IMR-90 (cell line): ENCODE results near the gene IQCM. TPM values are rescaled to one million over a fixed set of nuclear protein-coding genes. Genes with fewer than 3 reads are reported as not detected.

ENCODE experiments used
- ATAC-seq: fragments of 200-7000 bp; cut with Tn5 transposase; 2 replicates; pipeline ENCODE4 v1.9.1; 2020; ENCODE audit warnings: low read depth, mild to moderate bottlenecking, moderate library complexity
- BruUV-seq: library from RNA; stranded (reverse); fragments of 400-500 nt; replicated peaks from 2 replicates; lab custom pipeline; 2021; lab: Mats Ljungman, UMichigan
- CTCF ChIA-PET: fragments of 300-600 bp; formaldehyde crosslinking; extraction: SDS; loops from one replicate; lab custom pipeline; 2021; ENCODE audit warnings: antibody characterized with exemption; lab: Yijun Ruan, JAX
- POLR2A ChIA-PET: fragments of 300-600 bp; sonication (Branson Sonifier 250); formaldehyde crosslinking; loops from one replicate; lab custom pipeline; 2022; ENCODE audit warnings: antibody characterized with exemption; ENCODE audit not compliant: unreplicated experiment; lab: Charles Lee
- DNase-seq: peaks from one replicate; pipeline ENCODE4 v3.0.0; 2013
- H2AFZ ChIP-seq: replicated peaks from 2 replicates; pipeline ENCODE3; 2013; ENCODE audit warnings: low read length, mild to moderate bottlenecking; ENCODE audit not compliant: poor library complexity
- H2AK5ac ChIP-seq: 2 replicates; pipeline ENCODE4 v1.6.1; 2013; ENCODE audit warnings: low read depth, low read length, inconsistent platforms
- H2AK9ac ChIP-seq: replicated peaks from 2 replicates; pipeline ENCODE3; 2013; ENCODE audit warnings: mild to moderate bottlenecking, low read depth, low read length, moderate library complexity; ENCODE audit not compliant: poor library complexity
- H2BK120ac ChIP-seq: 2 replicates; pipeline ENCODE4 v1.6.1; 2013; ENCODE audit warnings: low read depth, low read length, inconsistent platforms
- H2BK15ac ChIP-seq: 3 replicates; pipeline ENCODE4 v1.6.1; 2013; ENCODE audit warnings: low read depth, low read length, inconsistent platforms
- H2BK20ac ChIP-seq: 2 replicates; pipeline ENCODE4 v1.6.1; 2013; ENCODE audit warnings: low read depth, mild to moderate bottlenecking, inconsistent platforms, low read length, moderate library complexity
- H2BK5ac ChIP-seq: 2 replicates; pipeline ENCODE4 v1.6.1; 2013; ENCODE audit warnings: mild to moderate bottlenecking, low read depth, low read length, inconsistent platforms; ENCODE audit not compliant: poor library complexity, severe bottlenecking
- H3K14ac ChIP-seq: replicated peaks from 2 replicates; pipeline ENCODE4 v1.6.1; 2013; ENCODE audit warnings: low read depth, low read length, inconsistent platforms
- H3K18ac ChIP-seq: 2 replicates; pipeline ENCODE4 v1.6.1; 2013; ENCODE audit warnings: low read depth, low read length, control low read depth
- H3K23ac ChIP-seq: 2 replicates; pipeline ENCODE4 v1.6.1; 2013; ENCODE audit warnings: low read depth, low read length, inconsistent platforms
- H3K27ac ChIP-seq: 2 replicates; pipeline ENCODE4 v1.5.1; 2013; ENCODE audit warnings: mild to moderate bottlenecking, control low read depth, low read length; ENCODE audit not compliant: insufficient read depth
- H3K27me3 ChIP-seq: 2 replicates; pipeline ENCODE4 v1.6.1; 2013; ENCODE audit warnings: low read length; ENCODE audit not compliant: control insufficient read depth, insufficient read depth
- H3K36me3 ChIP-seq: 2 replicates; pipeline ENCODE4 v1.6.1; 2013; ENCODE audit warnings: low read length, mixed read lengths; ENCODE audit not compliant: control insufficient read depth, insufficient read depth
- H3K4ac ChIP-seq: 2 replicates; pipeline ENCODE4 v1.6.1; 2013; ENCODE audit warnings: low read depth, low read length, inconsistent platforms
- H3K4me1 ChIP-seq: 2 replicates; pipeline ENCODE4 v1.6.1; 2013; ENCODE audit warnings: low read length, mixed read lengths; ENCODE audit not compliant: control insufficient read depth, insufficient read depth
- H3K4me2 ChIP-seq: 2 replicates; pipeline ENCODE4 v1.6.1; 2013; ENCODE audit warnings: low read depth, mild to moderate bottlenecking, control low read depth, low read length, moderate library complexity
- H3K4me3 ChIP-seq: 2 replicates; pipeline ENCODE4 v1.5.1; 2013; ENCODE audit warnings: low read depth, mild to moderate bottlenecking, control low read depth, low read length, moderate library complexity; ENCODE audit not compliant: insufficient read depth
- H3K56ac ChIP-seq: 2 replicates; pipeline ENCODE4 v1.6.1; 2013; ENCODE audit warnings: low read length, inconsistent platforms; ENCODE audit not compliant: insufficient read depth; ENCODE audit errors: extremely low read depth
- H3K79me1 ChIP-seq, 2 experiments: 2 replicates each; pipeline ENCODE4 v1.6.1; 2013; ENCODE audit warnings: low read length in 2 of 2, inconsistent platforms in 1 of 2, low read depth in 1 of 2
- H3K9ac ChIP-seq: 2 replicates; pipeline ENCODE4 v1.6.1; 2013; ENCODE audit warnings: low read depth, low read length, control low read depth
- H3K9me1 ChIP-seq: 2 replicates; pipeline ENCODE4 v1.6.1; 2013; ENCODE audit warnings: low read length, inconsistent platforms; ENCODE audit not compliant: insufficient read depth
- H3K9me3 ChIP-seq: 2 replicates; pipeline ENCODE4 v1.6.1; 2013; ENCODE audit warnings: low read length; ENCODE audit not compliant: control insufficient read depth, insufficient read depth
- H4K20me1 ChIP-seq: 2 replicates; pipeline ENCODE4 v1.6.1; 2013; ENCODE audit warnings: low read length, inconsistent platforms; ENCODE audit not compliant: insufficient read depth
- H4K5ac ChIP-seq: 2 replicates; pipeline ENCODE4 v1.6.1; 2013; ENCODE audit warnings: mild to moderate bottlenecking, low read depth, low read length, control low read depth
- H4K8ac ChIP-seq, 2 experiments: 2 replicates each; pipeline ENCODE4 v1.6.1; 2013; ENCODE audit warnings: low read depth in 2 of 2, low read length in 2 of 2, control low read depth in 1 of 2, inconsistent platforms in 1 of 2
- H4K91ac ChIP-seq: 2 replicates; pipeline ENCODE4 v1.6.1; 2013; ENCODE audit warnings: low read depth, low read length, inconsistent platforms; ENCODE audit not compliant: insufficient read depth
- BHLHE40 ChIP-seq: fragments of 150-350 bp; IDR thresholded peaks from 2 replicates; pipeline ENCODE4 v1.6.1; 2016; ENCODE audit warnings: mild to moderate bottlenecking, low read depth, low read length
- CEBPB ChIP-seq: IDR thresholded peaks from 2 replicates; pipeline ENCODE4 v1.6.1; 2012; ENCODE audit warnings: low read depth, low read length, improper control_type of control experiment
- CHD1 ChIP-seq: IDR thresholded peaks from 2 replicates; pipeline ENCODE4 v1.6.1; 2012; ENCODE audit warnings: low read depth, low read length, improper control_type of control experiment
- ELK1 ChIP-seq: fragments of 150-350 bp; IDR thresholded peaks from 2 replicates; pipeline ENCODE4 v1.6.1; 2016; ENCODE audit warnings: low read depth, mild to moderate bottlenecking, low read length, moderate library complexity, borderline replicate concordance
- FOS ChIP-seq: fragments of 150-350 bp; IDR thresholded peaks from 2 replicates; pipeline ENCODE4 v1.6.1; 2016; ENCODE audit warnings: low read depth, low read length
- MAFK ChIP-seq: IDR thresholded peaks from 2 replicates; pipeline ENCODE4 v1.6.1; 2012; ENCODE audit warnings: low read depth, low read length, improper control_type of control experiment
- MAZ ChIP-seq: IDR thresholded peaks from 2 replicates; pipeline ENCODE4 v1.6.1; 2012; ENCODE audit warnings: low read depth, mild to moderate bottlenecking, low read length, improper control_type of control experiment, moderate library complexity, borderline replicate concordance
- MXI1 ChIP-seq: IDR thresholded peaks from 2 replicates; pipeline ENCODE4 v1.6.1; 2012; ENCODE audit warnings: low read depth, mild to moderate bottlenecking, low read length, moderate library complexity, borderline replicate concordance
- NFE2L2 ChIP-seq: fragments of 150-350 bp; IDR thresholded peaks from 2 replicates; pipeline ENCODE4 v1.6.1; 2016; ENCODE audit warnings: low read depth, mild to moderate bottlenecking, low read length
- POLR2A ChIP-seq: IDR thresholded peaks from 2 replicates; pipeline ENCODE4 v1.6.1; 2012; ENCODE audit warnings: mild to moderate bottlenecking, low read depth, low read length
- RAD21 ChIP-seq: IDR thresholded peaks from 2 replicates; pipeline ENCODE4 v1.6.1; 2012; ENCODE audit warnings: low read length, improper control_type of control experiment
- RCOR1 ChIP-seq: IDR thresholded peaks from 2 replicates; pipeline ENCODE4 v1.6.1; 2012; ENCODE audit warnings: mild to moderate bottlenecking, low read length, improper control_type of control experiment; ENCODE audit not compliant: insufficient replicate concordance
- RFX5 ChIP-seq: IDR thresholded peaks from 2 replicates; pipeline ENCODE4 v1.8.0; 2012; ENCODE audit warnings: low read depth, mild to moderate bottlenecking, low read length, moderate library complexity
- SMC3 ChIP-seq: fragments of 150-350 bp; IDR thresholded peaks from 2 replicates; pipeline ENCODE4 v1.6.1; 2016; ENCODE audit warnings: low read depth, mild to moderate bottlenecking, antibody characterized with exemption, low read length, moderate library complexity
- USF2 ChIP-seq: fragments of 150-350 bp; IDR thresholded peaks from 2 replicates; pipeline ENCODE4 v1.6.1; 2017; ENCODE audit warnings: mild to moderate bottlenecking, antibody characterized with exemption, low read length, low read depth
- whole genome bisulfite sequencing, 2 experiments: methylation state at CpG; one replicate each; pipeline versions ENCODE4 v1.1.5 to v1.1.7; 2013; ENCODE audit warnings: missing lambda C conversion rate in 2 of 2; ENCODE audit not compliant: insufficient read length in 1 of 2; ENCODE audit errors: extremely low coverage in 2 of 2; 5-methylcytosine and 5-hydroxymethylcytosine counted together
- dilution Hi-C: fragments of 300-500 bp; cut with HindIII; formaldehyde crosslinking; loops from one replicate; pipeline ENCODE4 v1.14.3; 2018; ENCODE audit warnings: low sequenced_read_pairs; ENCODE audit not compliant: unreplicated experiment
- in situ Hi-C: fragments of 300-500 bp; cut with MboI; formaldehyde crosslinking; loops from 3 replicates; pipeline ENCODE4 v1.14.3; 2019; ENCODE audit warnings: low sequenced_read_pairs, inconsistent platforms, mixed read lengths
- intact Hi-C: fragments of 100-400 bp; cut with micrococcal nuclease; formaldehyde crosslinking; loops from 2 replicates; pipeline ENCODE4 v1.10.0; 2022
- polyA plus RNA-seq, 3 experiments: library from polyadenylated mRNA; depleted of rRNA; stranded (reverse); fragments of >200 nt; gene quantifications; 2 replicates each; pipeline ENCODE4 v1.2.3, GENCODE V29; 2012; ENCODE audit warnings: low replicate concordance in 1 of 3
- total RNA-seq: library from RNA; depleted of rRNA; stranded (reverse); fragments of >200 nt; gene quantifications from 2 replicates; pipeline ENCODE4 v1.2.3, GENCODE V29; 2012

IQCM gene
- total and polyA plus RNA-seq, 2 of the 4 experiments (the other 2 are of a cell fraction) = not detected

- Histone ChIP-seq H2AK5ac (no peak overlapping the region), H3K4me1 (no peaks in the 10 kb centered on the region), H2AFZ (no peak overlapping the region), H3K14ac (no peak overlapping the region), H3K18ac (no peak overlapping the region), H2BK20ac (no peak overlapping the region), H2BK15ac (no peak overlapping the region), H3K27ac (no peak overlapping the region), H3K4ac (no peak overlapping the region), H3K23ac (no peak overlapping the region), H4K20me1 (no peaks in the 10 kb centered on the region), H3K4me3 (no peak overlapping the region), H3K9me1 (no peaks in the 10 kb centered on the region), H3K4me2 (no peak overlapping the region), H4K8ac (no peak overlapping the region), H4K5ac (no peak overlapping the region), H3K9ac (no peak overlapping the region), H4K91ac (no peak overlapping the region), H3K9me3 (no peaks in the 10 kb centered on the region), H3K27me3 (no peaks in the 10 kb centered on the region), H2BK120ac (no peak overlapping the region), H3K79me1 (no peaks in the 10 kb centered on the region), H3K36me3 (no peaks in the 10 kb centered on the region), H3K56ac (no peak overlapping the region), H2AK9ac (no peak overlapping the region), H2BK5ac (no peak overlapping the region)
- CTCF ChIA-PET = no interaction called here
- ATAC-seq (no peak), DNase-seq (no peak)
- WGBS, 2 experiments = 100% methylated on average over 1 of the region's 1 CpG; no CpG with 5 or more reads in 1 of the 2 experiments
- TF ChIP-seq USF2 = no peak
- TF ChIP-seq NFE2L2 = no peak
- no peak for TF ChIP-seq POLR2A
- no peak for TF ChIP-seq BHLHE40
- no peak for TF ChIP-seq CHD1
- no peak for TF ChIP-seq CEBPB
- TF ChIP-seq MXI1 = no peak
- no peak for TF ChIP-seq SMC3
- TF ChIP-seq ELK1 = no peak
- TF ChIP-seq MAFK = no peak
- no peak for TF ChIP-seq MAZ
- TF ChIP-seq FOS = no peak
- no peak for TF ChIP-seq RCOR1
- no peak for TF ChIP-seq RAD21
- TF ChIP-seq RFX5 = no peak
- in situ Hi-C loops (no loop called here), dilution Hi-C loops (no loop called here), intact Hi-C loops (no loop called here)
- no TSS peak for BruUV-seq
- POLR2A ChIA-PET = no interaction called here
Observed at GRCh38 chr4:149838036-149838435, 22.4 kb upstream of the IQCM start.
